Renal cortex interstitium (tissue), 11 donors: ENCODE results near the gene SCAPER. TPM values are rescaled to one million over a fixed set of nuclear protein-coding genes. Genes with fewer than 3 reads are reported as not detected.

ENCODE experiments used
- DNase-seq, 11 donors: peaks; one replicate each; pipeline ENCODE4 v3.0.0-alpha.2; 2013; ENCODE audit warnings: low read depth in 9 of 11, low spot score in 4 of 11; ENCODE audit errors: extremely low read depth in 1 of 11
- polyA plus RNA-seq, 3 donors: library from polyadenylated mRNA; unstranded; fragments of 120-200 nt; gene quantifications; one replicate each; pipeline ENCODE4 v1.2.1, GENCODE V29; 2013; ENCODE audit not compliant: insufficient read length in 3 of 3

The SCAPER gene
- polyA plus RNA-seq, 3 donors, result 23.1 to 27.5 (median 27.1) TPM

- DNase-seq, result no peak
Observed at GRCh38 chr15:76429661-76430060, 475.5 kb downstream of the SCAPER start.

DNA sequence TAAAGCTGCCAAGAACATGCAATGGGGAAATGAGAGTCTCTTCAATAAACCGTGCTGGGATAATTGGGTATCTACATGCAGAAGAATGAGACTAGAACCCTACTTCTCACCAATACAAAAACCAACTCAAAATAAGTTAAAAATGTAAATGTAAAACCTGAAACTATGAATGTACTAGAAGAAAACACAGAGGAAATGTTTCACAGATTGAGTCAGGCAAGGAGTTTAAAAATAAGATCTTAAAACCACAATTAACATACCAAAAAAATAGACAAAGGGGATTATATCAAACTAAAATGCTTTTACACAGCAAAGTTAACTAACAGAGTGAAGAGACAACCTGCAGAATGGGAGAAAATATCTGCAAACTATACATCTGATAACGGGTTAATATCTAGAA, 478.2 kb downstream of the SCAPER start:
- DNase-seq, result no peak

- DNase-seq, result no peak
Observed at GRCh38 chr15:76418352-76419140, 486.6 kb downstream of the SCAPER start.

DNA sequence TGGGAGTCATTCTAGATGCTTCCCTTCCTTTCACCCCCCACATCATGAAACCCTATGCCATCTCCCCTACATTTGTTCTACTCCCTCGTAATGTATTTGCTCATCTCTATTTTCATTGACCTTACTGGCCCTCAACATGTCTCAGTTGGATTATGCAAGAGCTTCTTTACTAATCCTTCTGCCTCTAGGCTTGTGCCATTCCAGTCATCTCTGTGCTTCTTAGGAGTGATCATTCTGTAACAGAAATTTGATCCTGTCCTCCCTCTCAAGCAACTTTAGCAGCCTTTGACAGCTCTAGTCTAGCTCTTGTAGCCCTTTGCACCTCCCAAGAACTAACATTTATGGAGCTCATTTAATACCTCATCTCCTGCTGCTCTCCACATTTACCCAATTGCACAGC, 503.9 kb downstream of the SCAPER start:
- peak in 3 of 11 donors; percentile 19 to 31 (median 24) for DNase-seq

- DNase-seq, result peak in 4 of 11 donors; percentile 3 to 31 (median 26)
Observed at GRCh38 chr15:76398317-76399104, 506.6 kb downstream of the SCAPER start.

GRCh38 chr15:76393614-76394013, 511.5 kb downstream of the SCAPER start:
- DNase-seq, result no peak

- DNase-seq, result no peak
Observed at GRCh38 chr15:76391847-76392246, 513.3 kb downstream of the SCAPER start.

DNA sequence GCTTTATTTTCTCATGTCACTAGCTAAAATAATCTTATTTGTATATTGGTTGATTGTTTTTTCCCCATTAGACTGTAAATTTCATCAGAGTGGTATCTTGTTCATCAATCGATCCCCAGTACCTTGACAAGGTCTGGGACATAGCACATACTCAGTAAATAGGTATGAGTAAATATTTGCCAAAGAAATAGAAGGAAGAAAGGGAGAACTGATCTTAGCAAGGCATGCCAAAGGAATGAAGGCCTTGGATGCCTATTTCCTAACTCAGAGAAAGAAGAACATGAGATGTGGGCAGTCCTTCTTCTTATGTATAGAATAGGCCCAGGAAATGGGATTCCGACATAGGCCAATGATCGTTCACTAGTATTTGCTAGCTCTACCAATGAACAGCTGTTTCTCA, 513.8 kb downstream of the SCAPER start:
- DNase-seq, result no peak

DNA sequence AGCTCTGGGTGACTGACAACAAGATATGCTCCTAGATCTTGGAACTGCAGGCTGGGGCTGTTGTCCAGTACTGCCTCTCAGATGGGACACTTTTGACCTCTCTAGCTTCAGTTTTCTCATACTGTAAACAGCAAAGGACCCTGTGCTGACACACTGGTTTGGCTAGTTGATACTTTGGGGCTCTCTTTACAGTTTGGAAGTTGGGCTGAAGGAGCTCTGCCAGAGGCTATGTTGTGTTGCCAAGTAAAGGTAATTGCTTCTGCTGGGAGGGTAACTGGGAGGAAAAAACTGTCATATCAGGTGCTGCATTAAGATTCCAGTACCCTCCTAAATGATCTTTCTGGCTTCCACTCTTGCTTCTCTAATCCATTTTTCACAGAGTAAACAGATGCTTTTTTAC, 514.6 kb downstream of the SCAPER start:
- no peak for DNase-seq

GRCh38 chr15:76386926-76387325, 518.2 kb downstream of the SCAPER start:
- DNase-seq, result no peak

DNA sequence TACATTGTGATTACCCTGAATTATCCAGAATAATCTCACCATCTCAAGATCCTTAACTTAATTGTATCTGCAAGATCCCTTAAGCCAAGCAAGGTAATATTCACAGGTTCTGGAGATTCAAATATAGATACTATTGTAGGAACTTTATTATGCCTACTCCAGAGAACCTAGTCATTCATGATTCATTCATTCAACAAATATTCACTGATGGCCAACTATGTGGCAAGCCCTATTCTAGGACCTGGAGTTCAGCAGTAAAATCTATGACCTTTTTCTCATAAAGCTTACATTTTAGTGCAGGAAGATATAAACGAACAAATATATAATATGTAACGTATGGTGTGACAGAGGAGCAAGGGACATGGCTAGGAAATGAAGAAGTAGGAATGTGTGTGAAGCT, 519.0 kb downstream of the SCAPER start:
- no peak for DNase-seq

DNA sequence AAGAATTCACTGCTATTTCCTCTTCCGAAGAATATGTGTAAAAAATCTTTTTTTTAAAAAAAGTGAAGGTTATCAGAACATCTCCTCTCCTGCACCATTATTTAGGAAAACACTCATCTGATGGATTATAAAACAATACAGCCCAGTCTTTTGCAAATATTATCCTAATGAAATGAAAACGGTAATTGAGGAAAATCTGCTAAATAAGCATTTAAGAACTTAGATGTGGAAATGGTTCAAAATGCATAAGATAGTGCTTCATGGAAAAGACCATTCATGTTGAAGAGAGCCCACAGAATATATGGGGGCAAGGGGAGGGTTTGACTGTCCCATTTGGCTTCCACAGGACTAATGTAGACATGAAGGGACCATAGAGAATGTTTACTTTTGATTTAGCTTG, 520.7 kb downstream of the SCAPER start:
- no peak for DNase-seq

DNA sequence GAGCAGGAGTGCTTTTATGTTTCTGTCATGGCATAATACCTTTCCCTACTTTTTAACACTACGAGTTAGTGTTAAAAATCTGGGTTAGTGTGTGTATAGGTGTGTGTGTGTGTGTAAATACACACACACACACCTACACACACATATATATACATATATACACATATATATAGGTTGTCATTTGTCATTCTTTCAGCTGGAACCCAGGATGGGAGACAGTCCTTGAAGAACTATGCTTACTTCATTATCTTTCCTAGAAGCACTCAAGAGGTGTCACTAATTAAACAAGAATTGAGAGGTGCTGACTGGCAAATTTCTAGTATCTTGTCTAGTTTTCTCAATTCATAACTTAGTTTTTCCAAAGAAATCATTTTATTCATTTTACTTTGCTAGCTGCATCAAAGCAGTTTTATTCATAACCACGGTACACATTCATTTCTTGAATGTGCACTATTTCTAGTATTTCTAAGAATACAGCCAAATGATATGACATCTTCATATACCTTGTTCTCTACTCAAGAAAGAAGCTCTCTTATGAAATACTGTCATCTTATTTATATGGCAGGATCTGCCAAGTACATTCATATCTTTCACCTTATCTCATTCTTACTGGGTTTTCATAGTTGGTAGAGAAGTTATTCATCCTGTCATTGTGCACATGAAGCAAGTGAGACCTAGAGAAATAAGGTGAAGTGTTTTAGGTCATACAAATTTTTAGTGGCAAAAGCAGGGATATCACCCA, 522.0 kb downstream of the SCAPER start:
- DNase-seq, result no peak

- no peak for DNase-seq
Observed at GRCh38 chr15:76381366-76381765, 523.8 kb downstream of the SCAPER start.

DNA sequence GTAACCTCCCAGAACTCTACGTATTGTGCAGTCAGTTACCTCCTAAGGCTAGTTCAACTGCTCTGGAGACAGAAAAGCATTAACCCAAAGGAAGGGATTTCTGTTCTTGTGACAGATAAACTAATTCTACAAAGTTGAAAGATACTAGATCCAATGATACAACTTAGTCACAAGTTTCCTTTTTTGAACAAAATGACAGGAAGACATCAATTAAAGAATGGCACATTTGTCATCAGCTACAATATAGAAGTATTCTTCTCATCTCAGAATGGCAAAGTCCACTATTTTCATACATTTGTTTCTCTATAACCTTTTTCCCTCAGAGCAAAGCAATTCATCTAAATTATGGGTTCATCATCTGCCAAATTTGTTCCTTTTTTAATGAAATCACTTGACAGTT, 524.9 kb downstream of the SCAPER start:
- no peak for DNase-seq

DNA sequence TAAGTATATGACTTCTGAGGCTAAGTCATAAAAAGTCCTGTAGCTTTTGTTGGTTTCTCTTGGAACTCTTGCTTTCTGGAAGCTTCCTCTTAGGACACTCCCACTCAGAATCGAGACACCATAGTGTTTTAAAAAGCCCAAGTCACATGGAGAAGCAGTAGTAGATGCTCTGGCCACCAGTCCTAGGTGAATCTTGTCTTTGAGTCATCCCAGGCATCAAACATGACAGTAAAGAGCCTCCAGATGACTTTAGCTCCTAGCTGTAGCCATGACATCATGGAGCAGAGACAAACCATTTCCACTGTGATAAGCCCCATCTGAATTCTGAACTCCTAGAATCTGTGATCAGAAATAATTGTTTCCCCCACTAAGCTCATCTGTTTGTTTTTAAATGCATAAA, 526.4 kb downstream of the SCAPER start:
- DNase-seq, result no peak

DNA sequence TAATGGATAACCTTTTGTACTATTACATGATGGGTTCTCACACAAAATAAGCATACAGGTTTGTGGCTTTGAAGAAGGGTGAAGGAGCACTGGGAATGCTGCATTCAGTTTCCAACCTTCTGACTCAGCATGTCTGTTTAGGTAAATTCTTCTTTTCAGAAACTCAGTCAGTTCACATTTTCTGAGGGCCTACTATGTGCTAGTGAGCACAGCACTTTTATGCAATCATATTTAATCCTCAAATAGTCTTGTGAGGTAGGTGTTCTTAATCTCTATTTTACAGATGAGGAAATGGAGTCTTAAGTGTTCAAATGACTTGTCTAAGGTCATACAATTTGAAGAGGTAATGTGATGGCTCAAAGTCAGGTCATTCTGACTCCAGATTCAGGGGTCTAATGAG, 527.4 kb downstream of the SCAPER start:
- DNase-seq, result no peak

DNA sequence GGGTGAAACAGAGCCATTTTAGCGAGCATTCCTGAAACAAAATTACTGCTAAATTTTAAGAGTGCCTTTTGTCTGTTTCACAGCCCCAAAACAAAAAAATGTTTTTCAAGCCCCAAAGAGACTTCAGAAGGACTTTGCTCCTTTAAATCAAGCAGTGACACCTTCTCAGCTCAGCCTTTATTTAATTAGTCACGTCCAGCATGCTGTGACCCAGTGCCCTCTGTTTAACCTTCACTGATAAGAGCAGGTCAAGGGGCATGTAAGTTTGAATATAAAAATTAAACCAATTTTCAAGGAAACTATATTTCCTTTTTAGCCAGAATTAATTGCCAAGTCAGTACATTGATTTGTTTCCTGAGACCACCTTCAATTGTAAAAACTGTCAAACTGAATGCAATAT, 527.9 kb downstream of the SCAPER start:
- DNase-seq, result no peak

GRCh38 chr15:76376816-76377215, 528.3 kb downstream of the SCAPER start:
- DNase-seq, result no peak

DNA sequence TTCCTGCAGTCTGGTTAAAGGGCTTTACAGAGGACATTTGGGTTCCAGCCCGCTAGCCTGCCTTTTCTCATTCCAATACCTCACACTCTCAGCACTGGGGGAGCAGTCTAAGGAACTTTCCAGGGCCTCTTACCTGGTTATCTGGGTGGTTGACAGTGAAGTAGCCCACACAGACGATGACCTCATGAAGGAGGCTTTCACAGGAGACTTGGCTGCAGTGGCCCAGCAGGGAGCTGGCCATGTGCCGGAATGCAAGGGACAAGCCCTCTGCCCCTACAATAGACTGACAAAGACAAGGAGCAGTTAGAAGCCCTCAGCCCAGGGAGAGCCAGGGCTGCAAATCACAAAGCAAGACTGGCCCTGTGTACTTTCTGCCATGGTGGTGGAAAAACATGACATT, 529.1 kb downstream of the SCAPER start:
- DNase-seq, result no peak
